Testis (tissue), 2 donors: ENCODE results near the gene WHRN.

ENCODE experiments used
- CTCF ChIP-seq, 3 experiments: fragments of 450-650 bp in 2 of 3; fragments of 200-600 bp in 1 of 3; sonication (generic) in 1 of 3; IDR thresholded peaks; one replicate each; pipeline ENCODE4 v1.5.1; 2016 to 2019; ENCODE audit warnings: antibody characterized with exemption in 3 of 3, mild to moderate bottlenecking in 2 of 3, moderate library complexity in 1 of 3
- POLR2A ChIP-seq: fragments of 450-650 bp; IDR thresholded peaks from one replicate; pipeline ENCODE4 v1.6.1; 2017; ENCODE audit warnings: antibody characterized with exemption, mild to moderate bottlenecking, moderate library complexity

GRCh38 chr9:114496011-114496410 lies 9.3 kb downstream of the WHRN start:
- TF ChIP-seq CTCF (IDR thresholded peaks at IDR 0.05) (no peak), POLR2A (no peak)
